Fibroblast of skin of back (primary cell): ENCODE data around the gene CAT.

ENCODE experiments used
- DNase-seq: peaks from one replicate; pipeline ENCODE4 v3.0.0-alpha.2; 2013

Gene CAT

DNA sequence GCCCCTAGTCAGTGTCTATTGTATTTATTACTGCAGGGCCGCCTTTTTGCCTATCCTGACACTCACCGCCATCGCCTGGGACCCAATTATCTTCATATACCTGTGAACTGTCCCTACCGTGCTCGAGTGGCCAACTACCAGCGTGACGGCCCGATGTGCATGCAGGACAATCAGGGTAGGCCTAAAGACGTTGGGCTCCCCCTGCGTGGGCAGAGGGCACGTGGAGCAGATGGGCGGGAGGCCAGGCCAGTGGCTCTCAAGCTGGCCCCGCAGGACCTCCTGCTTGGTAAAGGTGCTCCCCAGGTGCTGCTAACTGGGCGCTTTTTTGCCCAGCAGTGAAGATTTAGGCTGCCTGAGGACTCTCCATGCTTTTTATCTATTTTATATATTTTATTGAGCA lies 22.5 kb downstream of the CAT start:
- DNase-seq, result no peak

DNA sequence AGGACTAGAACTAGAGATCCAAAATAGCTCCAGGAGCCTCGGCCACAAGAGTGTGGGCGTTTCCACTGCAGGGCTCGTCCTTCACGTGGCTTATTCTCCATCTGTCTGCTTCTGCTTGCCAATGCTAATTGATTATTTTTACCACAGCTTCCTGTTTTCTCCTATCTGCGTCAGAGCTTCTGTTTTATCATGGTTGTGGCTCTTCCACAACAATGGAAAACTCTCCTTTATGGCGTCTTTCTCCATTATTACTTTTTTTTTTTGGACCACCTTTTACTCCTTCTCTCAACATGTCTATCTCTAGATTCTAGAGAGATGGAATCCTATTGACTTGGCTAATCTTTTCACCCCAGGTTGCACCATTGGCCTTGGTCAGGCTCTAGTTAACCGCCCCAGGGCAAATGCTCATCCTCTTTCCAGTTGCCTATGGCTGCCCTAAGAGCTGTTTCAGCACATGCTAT lies 25.9 kb downstream of the CAT start:
- DNase-seq, result no peak

DNA sequence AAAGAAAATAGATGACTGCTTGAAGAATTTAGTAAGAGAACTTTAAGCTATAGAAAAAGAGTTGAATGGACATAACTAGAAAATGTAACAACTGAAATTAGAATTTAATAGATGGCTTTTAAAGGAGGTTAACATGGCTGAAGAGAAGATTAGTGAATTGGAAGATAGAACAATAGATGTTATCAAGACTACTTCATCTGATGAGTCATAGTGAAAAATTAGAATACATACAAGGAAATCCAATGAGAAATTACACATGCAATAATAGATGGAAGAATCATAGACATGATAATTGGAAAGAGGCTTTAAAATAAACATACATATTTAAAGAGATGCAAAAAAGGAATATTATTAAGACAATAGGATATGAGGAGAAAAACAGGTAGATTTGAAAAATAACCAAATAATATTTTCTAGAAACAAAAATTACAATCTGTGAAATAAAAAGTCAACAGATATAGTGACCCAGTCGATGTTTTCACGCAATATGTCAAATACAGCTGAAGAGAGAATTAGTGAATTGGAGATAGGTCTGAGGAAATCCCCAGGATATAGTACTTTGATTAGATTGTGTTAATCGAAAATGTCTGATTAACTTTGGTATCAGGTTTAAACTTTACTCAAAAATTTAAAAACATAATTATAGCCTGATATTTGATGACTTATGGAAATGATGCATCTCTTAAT lies 28.2 kb downstream of the CAT start:
- DNase-seq, result no peak

DNA sequence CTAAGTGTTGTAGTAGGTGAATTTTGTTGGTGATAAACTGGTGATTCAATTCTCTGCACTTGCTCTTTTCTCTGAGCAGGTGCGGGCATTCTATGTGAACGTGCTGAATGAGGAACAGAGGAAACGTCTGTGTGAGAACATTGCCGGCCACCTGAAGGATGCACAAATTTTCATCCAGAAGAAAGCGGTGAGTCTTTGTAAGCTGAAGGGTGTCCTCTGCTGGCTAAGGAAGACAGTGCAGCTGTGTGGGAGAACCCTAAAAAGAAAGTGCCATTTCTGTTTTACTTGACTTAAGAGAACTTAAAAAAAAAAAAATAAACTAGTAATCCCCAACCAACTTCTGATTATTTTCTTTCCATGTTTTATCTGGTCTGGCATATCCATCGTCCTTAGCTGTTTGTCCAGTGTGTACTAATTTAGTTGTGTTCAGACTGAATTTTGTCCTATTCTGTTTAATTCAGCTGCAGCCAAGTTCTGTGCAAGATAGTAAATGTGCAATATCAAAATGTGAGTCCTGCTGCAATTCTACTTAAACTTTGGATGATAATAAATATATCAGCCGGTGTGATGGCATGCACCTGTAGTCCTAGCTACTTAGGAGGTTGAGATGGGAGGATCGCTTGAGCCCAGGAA lies 29.6 kb downstream of the CAT start:
- peak; percentile 12 for DNase-seq

DNA sequence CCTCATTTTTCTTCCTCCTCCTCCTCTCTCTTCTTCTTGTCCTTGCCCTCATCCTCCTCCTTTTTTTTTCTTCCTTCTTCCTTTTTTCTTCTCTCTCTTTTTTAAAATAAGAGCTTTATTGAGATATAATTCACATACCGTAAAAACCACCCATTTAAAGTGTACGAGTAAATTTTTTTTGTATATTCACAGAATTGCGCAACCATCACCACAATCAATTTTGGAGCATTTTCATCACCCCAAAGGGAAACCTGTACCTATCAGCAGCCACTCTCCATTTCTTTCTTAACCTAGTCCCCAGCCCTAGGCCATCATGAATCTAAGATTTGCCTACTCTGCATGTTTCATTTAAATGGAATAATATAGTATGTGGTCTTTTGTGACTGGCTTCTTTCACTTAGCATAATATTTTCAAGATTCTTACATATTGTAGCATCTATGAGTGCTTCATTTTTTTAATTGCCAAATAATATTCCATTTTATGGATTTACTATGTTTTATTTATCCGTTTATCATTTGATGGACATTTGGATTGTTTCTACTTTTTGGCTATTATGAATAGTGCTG lies 35.0 kb downstream of the CAT start:
- DNase-seq, result no peak

DNA sequence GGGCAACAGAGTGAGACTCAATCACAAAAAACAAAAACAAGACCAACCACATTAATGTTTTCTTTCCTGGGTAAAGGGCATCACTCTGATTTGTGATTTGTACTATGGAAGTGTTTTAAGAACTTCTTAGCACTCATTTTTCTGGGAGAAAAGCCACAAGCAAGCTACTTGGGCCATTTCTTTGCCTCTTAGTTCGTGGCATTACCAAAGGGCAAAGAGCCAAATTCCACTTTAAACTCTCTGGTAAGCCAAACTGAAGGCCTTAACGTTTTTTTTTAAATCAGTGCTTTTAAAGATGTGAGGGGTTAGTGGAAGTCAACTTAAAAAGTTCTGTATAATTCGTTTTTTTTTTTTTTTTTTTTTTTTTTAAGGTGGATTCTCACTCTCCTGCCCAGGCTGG lies 36.9 kb downstream of the CAT start:
- no peak for DNase-seq

DNA sequence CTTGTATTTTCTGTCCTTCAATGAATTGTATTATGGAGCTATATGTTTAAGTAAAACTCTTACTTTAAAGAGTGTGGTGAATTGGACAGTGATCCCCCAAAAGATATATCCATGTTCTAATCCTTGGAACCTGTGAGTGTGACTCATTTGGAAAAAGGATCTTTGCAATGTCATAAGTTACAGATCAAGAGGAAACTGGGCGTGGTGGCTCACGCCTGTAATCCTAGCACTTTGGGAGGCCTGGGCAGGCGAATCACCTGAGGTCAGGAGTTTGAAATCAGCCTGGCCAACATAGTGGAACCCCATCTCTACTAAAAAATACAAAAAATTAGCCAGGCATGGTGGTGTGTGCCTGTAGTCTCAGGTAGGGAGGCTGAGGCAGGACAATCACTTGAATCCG lies 38.1 kb downstream of the CAT start:
- DNase-seq, result no peak

DNA sequence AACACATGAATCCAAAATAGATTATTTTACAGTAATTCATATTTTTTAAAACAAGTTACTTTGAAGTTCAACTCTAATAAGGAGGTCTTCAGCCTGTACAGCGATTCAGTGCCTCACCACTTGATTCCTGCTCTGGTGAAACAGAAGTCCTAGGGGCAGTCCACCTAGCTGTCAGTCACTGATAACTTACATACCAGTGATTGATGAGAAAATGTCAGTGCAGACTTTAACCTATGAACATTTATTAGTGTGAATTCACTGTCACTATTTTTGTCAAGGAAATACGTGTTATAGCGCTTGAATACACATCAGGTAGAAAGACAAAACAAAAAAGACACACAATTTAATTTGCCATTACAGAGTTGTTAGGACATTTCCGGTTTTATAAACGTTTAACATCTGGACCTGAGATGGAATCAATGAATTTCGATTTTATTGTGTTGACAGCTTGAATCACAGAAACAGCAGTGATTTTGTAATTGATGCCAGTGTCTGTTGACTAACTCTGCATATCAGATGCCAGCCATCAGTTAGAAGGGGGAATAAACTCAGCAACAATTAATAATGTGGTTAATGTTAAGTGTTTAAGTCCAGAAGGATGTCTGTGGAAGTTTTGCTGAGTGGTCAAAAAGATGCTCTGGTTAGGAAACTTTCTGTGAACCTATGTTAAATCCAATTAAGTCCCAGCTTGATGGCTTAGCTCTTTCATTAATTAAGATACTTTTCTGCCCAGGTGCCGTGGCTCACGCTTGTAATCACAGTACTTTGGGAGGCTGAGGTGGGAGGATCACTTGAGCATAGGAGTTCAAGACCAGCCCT lies 40.3 kb downstream of the CAT start:
- no peak for DNase-seq

DNA sequence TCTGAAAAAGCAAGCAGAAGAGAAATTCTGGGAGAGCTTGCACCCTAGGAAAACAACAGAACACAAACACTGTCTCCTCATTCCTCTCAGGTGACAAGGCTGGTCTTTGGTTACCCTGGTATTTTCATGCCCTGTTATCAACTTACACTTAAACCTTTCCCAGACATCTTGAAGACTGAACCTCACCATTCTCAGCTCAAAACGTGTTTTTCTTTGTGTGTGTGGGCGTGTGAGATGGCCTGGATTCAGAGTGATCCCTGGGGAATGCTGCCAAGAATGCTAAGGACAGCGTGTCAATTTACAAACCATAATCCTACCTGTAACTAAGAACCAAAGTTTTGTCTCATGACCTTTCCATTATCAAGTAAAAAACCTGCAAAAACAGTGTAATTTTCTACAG lies 41.6 kb downstream of the CAT start:
- peak; percentile 14 for DNase-seq

DNA sequence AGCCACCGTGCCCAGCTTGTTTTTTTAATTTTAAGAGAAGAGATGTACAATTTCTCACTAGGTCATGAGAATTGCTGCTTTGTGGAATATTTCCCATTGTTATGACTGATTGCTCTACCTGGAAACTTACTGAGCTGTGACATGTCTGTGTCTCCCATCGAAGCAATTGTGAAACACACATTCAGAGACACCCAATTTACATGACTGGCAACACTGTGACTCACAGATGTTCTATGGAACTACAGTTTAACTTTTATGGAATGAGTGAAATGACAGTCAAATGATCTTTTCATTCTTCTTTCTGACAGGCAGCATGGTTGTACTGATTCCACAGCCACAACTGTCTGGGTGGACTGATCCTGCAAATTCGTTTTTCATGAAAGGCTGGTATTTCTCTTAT lies 42.6 kb downstream of the CAT start:
- DNase-seq, result no peak

DNA sequence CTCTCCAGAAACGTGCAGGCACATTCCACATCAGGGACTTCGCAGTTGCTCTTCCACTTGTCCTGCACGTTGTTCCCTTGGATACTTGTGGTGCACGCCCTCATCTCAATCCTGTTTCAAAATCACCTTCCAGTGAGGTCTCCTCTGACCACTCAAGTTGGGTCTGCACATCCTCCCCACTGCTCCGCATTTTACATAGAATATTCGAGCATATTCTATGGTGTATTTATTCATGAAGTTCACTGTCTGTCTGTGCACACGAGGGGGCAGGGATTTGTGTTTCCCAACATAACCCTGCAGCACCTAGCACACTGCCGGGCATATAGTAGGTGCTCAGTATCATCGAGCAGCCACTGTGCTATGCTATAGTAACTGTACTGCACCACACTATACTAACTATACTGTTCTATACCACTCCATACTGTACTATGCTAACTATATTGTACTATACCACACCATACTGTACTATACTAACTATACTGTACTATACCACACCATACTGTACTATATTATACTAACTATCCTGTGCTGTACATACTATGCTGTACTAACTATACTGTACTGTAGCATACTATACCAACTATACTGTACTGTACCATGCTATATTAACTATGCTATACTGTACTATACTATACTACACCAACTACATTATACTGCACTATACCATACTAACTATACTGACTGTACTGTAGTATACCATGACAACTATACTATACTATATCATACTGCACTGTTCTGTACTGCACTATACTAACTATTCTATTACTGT lies 44.6 kb downstream of the CAT start:
- DNase-seq, result no peak

DNA sequence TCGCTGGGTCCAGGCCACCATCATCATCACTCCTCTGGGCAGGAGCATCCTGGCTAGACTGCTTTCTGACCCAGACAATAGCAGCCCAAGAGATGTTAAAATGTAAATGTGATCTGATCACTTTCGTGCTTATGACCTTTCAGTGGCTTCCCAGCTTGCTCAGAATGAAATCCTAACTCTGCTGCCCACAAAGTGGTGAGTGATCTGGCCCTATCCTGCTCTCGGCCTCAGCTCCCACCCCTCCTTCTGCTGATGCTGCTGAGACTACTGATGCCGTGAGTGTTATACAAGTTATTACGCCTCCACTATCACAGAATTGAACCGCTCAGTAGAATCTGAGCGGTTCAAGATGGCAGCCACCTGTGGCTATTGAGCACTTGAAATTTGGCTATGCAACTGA lies 48.7 kb downstream of the CAT start:
- no peak for DNase-seq

DNA sequence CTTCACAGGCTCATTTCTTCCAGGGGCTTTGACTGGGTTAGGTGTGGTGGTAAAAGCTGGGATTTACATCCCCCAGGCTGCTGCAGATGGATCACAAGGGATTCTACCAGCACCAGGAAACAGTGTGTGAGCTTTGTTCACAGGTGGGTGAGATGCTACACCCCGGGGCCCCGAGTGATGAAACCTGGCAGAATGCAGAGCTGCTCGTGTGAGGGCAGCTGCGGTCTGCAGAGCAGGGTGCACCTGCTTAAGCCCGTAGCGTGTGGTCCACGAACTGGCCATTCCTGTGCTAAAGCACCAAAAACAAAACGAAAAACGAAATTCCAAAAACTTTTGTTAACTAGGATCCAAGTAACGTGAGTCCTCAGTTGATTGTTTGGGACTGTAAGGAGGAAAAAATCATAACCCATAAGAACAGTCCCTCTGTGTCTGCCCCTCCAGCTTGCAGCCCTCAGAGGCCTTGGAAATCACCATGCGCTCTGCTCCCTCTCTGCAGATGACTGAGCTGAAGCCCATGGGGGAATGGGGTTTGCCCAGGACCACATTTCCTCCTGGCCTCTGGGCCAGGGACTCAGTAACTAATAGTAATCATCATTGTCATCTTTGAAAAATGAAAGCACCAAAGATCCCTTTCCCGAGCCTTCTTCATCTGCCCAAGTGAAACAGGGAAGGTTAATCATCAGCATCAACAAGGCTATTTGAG lies 50.3 kb downstream of the CAT start:
- no peak for DNase-seq

DNA sequence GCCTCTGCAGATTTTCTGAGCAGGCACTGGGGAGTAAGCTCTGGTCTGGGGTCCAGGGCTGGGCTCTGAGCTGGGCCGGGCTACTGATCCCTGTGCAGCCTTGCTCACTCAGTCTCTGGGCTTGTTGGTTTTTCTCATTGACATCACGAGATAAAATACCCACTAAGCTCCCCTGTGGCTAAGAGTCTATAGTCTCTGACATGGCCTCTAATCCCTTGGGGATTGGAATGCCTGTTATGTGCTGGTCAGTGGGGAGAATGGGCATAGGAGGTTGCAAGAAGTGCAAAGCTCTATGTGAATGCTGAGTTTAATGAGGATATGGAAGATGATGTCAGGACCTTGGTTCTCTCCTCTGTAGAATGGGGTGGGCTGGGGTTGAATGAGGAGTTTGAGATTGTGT lies 51.6 kb downstream of the CAT start:
- no peak for DNase-seq

DNA sequence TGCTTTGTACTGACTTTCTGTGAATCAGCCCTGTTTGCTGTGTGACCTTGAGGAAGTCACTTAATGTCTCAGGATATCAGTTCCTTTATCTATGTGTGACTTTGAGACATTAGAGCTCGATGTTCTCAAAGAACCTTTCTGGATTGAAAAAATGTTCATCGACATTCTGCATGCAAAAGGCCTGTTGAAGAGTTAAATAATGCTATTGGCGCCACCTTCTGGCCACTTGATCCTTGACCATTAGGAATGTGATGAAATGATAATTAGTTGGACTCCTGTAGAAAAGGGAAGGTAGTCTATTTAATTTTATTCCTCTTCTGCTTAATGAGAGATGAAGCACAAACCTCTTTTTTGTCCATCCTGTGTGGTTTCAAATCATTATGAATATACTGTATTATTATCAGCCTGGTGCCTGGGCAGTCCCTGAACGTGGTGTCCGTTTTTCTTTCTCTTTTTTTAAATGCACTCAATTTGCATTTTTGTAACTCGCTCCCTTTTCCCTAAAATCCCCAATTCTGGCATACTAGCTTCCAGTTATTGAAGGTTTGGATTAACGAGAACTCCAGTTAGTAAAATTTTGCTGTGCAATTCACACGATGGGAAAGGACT lies 54.2 kb downstream of the CAT start:
- DNase-seq, result peak; percentile 62

DNA sequence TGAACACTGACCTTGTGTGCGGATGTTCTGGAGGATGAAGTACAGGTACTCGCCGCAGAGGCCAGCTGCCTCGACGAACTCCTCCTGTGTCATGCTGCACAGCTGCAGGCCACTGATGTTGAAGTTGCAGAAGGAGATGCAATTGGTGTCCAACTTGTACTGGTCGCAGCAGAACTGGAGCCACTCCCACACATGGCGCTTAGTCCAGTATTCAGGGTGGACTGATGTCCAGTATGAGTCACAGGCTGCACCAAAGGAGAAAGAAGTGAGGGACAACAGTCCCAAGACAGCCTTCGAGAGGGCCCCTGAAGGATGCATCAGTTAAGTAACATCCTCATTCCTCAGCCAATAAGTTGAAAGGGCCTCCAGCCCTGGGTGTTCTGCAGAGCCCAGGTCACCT lies 54.7 kb downstream of the CAT start:
- no peak for DNase-seq

DNA sequence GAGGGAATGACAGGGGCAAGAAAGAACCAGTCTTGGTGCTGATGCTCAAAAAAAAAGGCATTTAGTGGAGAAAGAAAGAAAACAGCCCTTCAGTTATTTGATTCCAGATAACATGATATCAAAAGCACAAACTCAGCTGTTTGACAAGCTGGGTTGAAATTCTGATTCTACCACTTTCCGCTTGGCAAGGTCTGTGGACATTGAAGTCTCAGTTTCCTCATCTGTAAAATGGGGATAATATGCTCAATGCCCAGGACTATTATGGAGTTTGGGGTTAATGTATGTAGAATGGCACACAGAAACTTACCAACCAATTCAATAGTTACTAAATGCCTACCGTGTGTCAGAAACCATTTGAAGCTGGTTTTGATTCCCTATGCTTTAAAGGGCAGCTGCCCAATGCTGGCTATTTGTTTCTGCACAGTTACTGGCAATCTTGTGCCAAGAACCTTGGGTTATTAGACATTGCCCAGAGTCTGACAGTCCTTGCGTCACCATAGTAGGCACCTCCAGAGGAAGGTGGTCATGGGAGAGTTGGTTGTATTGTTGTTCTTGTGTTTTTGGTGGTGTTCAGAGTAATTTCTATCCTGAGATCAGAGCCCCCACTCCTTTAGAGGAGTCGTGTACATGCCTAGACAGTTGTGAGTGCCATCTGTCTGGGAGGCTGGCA lies 55.3 kb downstream of the CAT start:
- DNase-seq, result no peak

DNA sequence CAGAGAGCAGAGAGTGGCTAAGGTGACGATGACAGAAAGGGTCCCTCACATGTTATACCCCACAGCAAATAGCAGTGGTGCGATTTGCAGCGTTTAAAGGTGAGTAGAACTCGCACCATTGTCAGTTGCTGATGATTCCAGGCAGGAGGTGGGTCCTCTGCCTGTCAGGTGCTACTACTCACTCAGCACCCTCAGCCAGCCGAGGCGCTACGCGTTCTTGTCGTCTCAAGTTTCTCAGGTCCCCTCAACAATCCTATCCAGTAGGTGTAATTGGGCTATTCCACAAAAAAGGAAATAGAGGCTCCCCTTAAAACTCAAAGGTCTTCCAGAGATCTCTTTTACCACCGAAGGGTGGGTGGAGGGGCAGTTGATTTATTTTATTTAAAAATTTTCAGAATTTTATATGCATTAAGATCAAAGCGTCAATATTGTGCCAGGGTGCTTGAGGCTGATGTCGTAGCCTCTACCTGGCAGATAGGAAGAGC lies 56.5 kb downstream of the CAT start:
- DNase-seq, result no peak

DNA sequence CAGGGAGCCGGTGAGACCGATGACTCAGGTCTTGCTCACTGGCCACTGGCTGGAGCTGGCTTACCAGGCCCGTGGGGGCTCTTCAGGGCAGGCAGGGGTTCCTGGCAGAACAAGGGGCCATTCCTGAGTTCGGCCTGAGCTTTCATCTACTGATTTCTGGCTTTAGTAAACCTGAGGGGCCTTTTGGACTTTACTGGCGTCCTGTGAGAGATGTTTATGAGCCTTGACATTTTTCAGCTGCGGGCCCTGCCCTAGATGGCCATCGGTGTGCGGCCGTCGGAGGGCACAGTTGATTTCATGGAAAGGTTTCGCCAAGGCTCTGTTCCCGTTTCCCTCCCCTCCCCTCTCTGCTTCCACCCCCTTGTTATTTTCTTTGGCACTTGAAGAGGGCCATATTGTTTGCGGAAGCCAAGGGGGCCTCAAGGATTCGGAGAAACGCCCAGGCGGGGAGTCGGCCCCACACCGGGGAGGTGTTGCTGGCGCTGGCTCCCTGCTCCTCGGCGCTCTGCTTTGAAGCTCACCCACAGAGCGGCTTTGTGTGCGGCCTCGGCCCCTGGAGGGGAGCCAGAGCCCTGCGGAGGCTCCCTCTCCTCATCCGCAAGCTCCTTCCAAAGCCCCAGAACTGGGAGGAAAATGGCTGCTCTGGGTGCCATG lies 57.1 kb downstream of the CAT start:
- DNase-seq, result no peak
